Tongue (tissue), 3 donors: ENCODE measurements around the gene PCNX1. TPM values are rescaled to one million over a fixed set of nuclear protein-coding genes. Genes with fewer than 3 reads are reported as not detected.

ENCODE experiments used
- DNase-seq: peaks from one replicate; pipeline ENCODE4 v3.0.0-alpha.2; 2015
- small RNA-seq: library from RNA; depleted of rRNA; stranded (forward); fragments of <200 nt; gene quantifications from one replicate; pipeline ENCODE3, GENCODE V24; 2014; ENCODE audit warnings: low replicate concordance
- total RNA-seq: library from RNA; depleted of rRNA; stranded (reverse); fragments of >200 nt; gene quantifications from one replicate; pipeline ENCODE4 v1.2.3, GENCODE V29; 2014

Gene PCNX1
- total RNA-seq, 1 donor from 2014 or later: 75.7 TPM

DNA sequence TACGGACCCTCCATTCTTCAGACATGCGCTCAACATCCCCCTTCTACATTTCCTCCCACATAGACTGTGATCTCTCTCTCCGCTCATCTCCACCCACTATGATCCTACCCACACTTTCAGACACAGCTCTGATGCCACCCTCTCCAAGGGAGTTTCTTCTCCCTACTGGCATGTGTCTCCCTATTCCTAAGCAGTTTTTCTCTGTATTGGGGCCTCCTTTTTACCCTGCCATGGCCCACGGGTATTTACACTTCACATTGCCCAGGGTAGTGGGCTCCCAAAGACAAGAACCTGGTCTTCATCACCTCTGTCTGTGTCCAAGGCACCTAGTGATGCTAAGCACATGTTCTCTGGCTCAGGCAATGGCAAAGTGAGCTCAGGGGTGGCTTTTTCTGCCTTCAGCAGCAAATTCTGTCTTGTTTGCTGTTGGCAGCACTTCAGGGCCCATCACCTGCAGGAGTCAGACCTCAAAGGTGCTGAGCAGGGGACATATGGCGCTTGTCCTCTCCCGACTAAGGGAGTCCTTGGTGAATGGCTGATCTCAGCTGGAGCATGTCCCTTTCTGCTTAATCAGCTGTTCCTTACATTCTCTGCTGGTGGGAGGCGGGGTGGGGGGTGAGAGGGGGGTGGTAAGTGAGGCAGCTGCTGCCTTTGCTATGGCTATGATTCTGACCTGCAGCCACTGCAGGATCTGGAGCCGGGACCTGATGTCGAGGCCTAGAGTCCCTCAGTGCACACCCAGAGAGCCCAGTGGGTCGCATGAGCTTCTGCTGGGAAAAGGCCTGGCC, 256.8 kb downstream of the PCNX1 start:
- DNase-seq: peak; percentile 31

Small RNAs within 50 kb of the gene (small RNA-seq; reads per million reads assigned to genes)
- gene AC005230.1 (not detected), gene GTF3AP2 (not detected)

Other genes starting within 250 kb of the PCNX1 start
- gene MAP3K9, start 97.9 kb upstream of the PCNX1 start, total RNA-seq: 6.7 TPM